ENCODE measurements around the gene SLC39A7. TPM values are rescaled to one million over a fixed set of nuclear protein-coding genes. Genes with fewer than 3 reads are reported as not detected.

SLC39A7 gene
- total and polyA plus RNA-seq, 4 experiments from 2014 or later = 22.9 to 40.9 (median 32.0) TPM

GRCh38 chr6:33160728-33161344 lies 39.8 kb upstream of the SLC39A7 start:
- intact Hi-C loops (cut with micrococcal nuclease) = loop anchor here (1.0 kb wide), 2 partner anchors 36 to 87 kb away; no protein-coding TSS in a partner anchor
- H3K36me3 Mint-ChIP-seq = no peaks in the 10 kb centered on the region
- no peak for DNase-seq
- peaks cover 1 to 11% (median 8%) of the 10 kb centered on the region in 4 donors for H3K4me1 Mint-ChIP-seq
- H3K27me3 ChIP-seq (ENCODE audit: insufficient read depth, low read length) = no peaks in the 10 kb centered on the region
- no peak overlapping the region for H3K4me3 ChIP-seq (ENCODE audit: low read length in 2 of 2)
- peaks cover 5% of the 10 kb centered on the region for H3K4me1 ChIP-seq (ENCODE audit: insufficient read depth, low read length)
- ChIA-PET CTCF (ENCODE audit: partially characterized antibody) (interaction anchor here (1.1 to 8.5 kb wide), 8 partner anchors 11 to 146 kb away, joined by 3 to 105 read pairs (median 6); partner anchors contain the start of genes RGL2, RXRB and SLC39A7), POLR2A (ENCODE audit: partially characterized antibody) (interaction anchor here (0.9 to 5.6 kb wide), 6 partner anchors 37 to 139 kb away, joined by 3 to 60 read pairs (median 4); partner anchors contain the start of genes B3GALT4 and RING1)
- H3K9me3 Mint-ChIP-seq = peaks cover 0 to 2% (median 0%) of the 10 kb centered on the region in 8 donors
- H3K27ac Mint-ChIP-seq = peak overlapping the region in 2 of 7 donors; percentile 45 to 66
- no peaks in the 10 kb centered on the region for H3K9me3 ChIP-seq (ENCODE audit: control insufficient read depth in 1 of 2, low read length in 2 of 2)
- H3K4me3 Mint-ChIP-seq = peak overlapping the region in 6 of 8 donors; percentile 83 to 92 (median 88)
- H3K36me3 ChIP-seq (ENCODE audit: insufficient read depth, low read length) = no peaks in the 10 kb centered on the region
- H3K27me3 Mint-ChIP-seq = peaks cover 2 to 10% of the 10 kb centered on the region in 2 donors
- H3K27ac ChIP-seq (ENCODE audit: low read depth, low read length) = no peak overlapping the region

- no peaks in the 10 kb centered on the region for H3K36me3 ChIP-seq (ENCODE audit: insufficient read depth, low read length)
- H3K4me1 ChIP-seq (ENCODE audit: insufficient read depth, low read length) = peaks cover 5% of the 10 kb centered on the region
- intact Hi-C loops (cut with micrococcal nuclease) = loop anchor here (1.0 kb wide), 2 partner anchors 36 to 87 kb away; no protein-coding TSS in a partner anchor
- H3K9me3 ChIP-seq (ENCODE audit: control insufficient read depth in 1 of 2, low read length in 2 of 2) = no peaks in the 10 kb centered on the region
- Mint-ChIP-seq H3K4me1 (peaks cover 1 to 11% (median 8%) of the 10 kb centered on the region in 4 donors), H3K9me3 (peaks cover 0 to 2% (median 0%) of the 10 kb centered on the region in 8 donors), H3K27me3 (peaks cover 2 to 8% of the 10 kb centered on the region in 2 donors), H3K36me3 (no peaks in the 10 kb centered on the region), H3K4me3 (peak overlapping the region; percentile 83 to 92 (median 89)), H3K27ac (peak overlapping the region in 6 of 7 donors; percentile 45 to 91 (median 86))
- no peak overlapping the region for H3K27ac ChIP-seq (ENCODE audit: low read depth, low read length)
- ChIA-PET POLR2A (ENCODE audit: partially characterized antibody) (interaction anchor here (0.7 to 5.6 kb wide), 9 partner anchors 32 to 138 kb away, joined by 3 to 60 read pairs (median 4); partner anchors contain the start of genes B3GALT4, RING1 and VPS52), CTCF (ENCODE audit: partially characterized antibody) (interaction anchor here (1.1 to 8.5 kb wide), 10 partner anchors 12 to 147 kb away, joined by 3 to 105 read pairs (median 6); partner anchors contain the start of genes RGL2, RXRB and SLC39A7)
- DNase-seq = peak; percentile 75 to 84 (median 77)
- peak overlapping the region; percentile 23 to 54 for H3K4me3 ChIP-seq (ENCODE audit: low read length in 2 of 2)
- H3K27me3 ChIP-seq (ENCODE audit: insufficient read depth, low read length) = no peaks in the 10 kb centered on the region
Measured at GRCh38 chr6:33161354-33162331, 39.0 kb upstream of the SLC39A7 start.

GRCh38 chr6:33163540-33163939 lies 37.1 kb upstream of the SLC39A7 start:
- Histone ChIP-seq H3K4me3 (ENCODE audit: low read length in 2 of 2) (no peak overlapping the region), H3K27me3 (ENCODE audit: insufficient read depth, low read length) (no peaks in the 10 kb centered on the region), H3K27ac (ENCODE audit: low read depth, low read length) (no peak overlapping the region), H3K4me1 (ENCODE audit: insufficient read depth, low read length) (peaks cover 5% of the 10 kb centered on the region), H3K36me3 (ENCODE audit: insufficient read depth, low read length) (no peaks in the 10 kb centered on the region), H3K9me3 (ENCODE audit: control insufficient read depth in 1 of 2, low read length in 2 of 2) (no peaks in the 10 kb centered on the region)
- Mint-ChIP-seq H3K9me3 (peaks cover 0 to 2% (median 0%) of the 10 kb centered on the region in 8 donors), H3K4me1 (peaks cover 1 to 11% (median 8%) of the 10 kb centered on the region in 4 donors), H3K4me3 (no peak overlapping the region), H3K27me3 (peaks cover 2 to 7% of the 10 kb centered on the region in 2 donors), H3K36me3 (no peaks in the 10 kb centered on the region), H3K27ac (peak overlapping the region in 1 of 7 donors; percentile 66)
- CTCF ChIA-PET (ENCODE audit: partially characterized antibody) = interaction anchor here (1.4 to 8.5 kb wide), 3 partner anchors 14 to 84 kb away, joined by 4 to 105 read pairs (median 55); partner anchors contain the start of genes RXRB and SLC39A7
- intact Hi-C loops (cut with micrococcal nuclease) = no loop called here
- no peak for DNase-seq
- POLR2A ChIA-PET (ENCODE audit: partially characterized antibody) = interaction anchor here (3.0 to 5.6 kb wide), 2 partner anchors 45 to 85 kb away, joined by 13 to 60 read pairs; partner anchors contain the start of gene RING1

- H3K4me1 Mint-ChIP-seq = peaks cover 1 to 11% (median 8%) of the 10 kb centered on the region in 4 donors
- ChIA-PET CTCF (ENCODE audit: partially characterized antibody) (interaction anchor here (1.4 to 8.5 kb wide), 3 partner anchors 15 to 84 kb away, joined by 4 to 105 read pairs (median 55); partner anchors contain the start of genes RXRB and SLC39A7), POLR2A (ENCODE audit: partially characterized antibody) (no interaction called here)
- H3K36me3 Mint-ChIP-seq = no peaks in the 10 kb centered on the region
- peak overlapping the region in 1 of 8 donors; percentile 51 for H3K4me3 Mint-ChIP-seq
- H3K4me3 ChIP-seq (ENCODE audit: low read length in 2 of 2) = no peak overlapping the region
- no peak for DNase-seq
- H3K27me3 Mint-ChIP-seq = peaks cover 2 to 7% of the 10 kb centered on the region in 2 donors
- peaks cover 0 to 2% (median 0%) of the 10 kb centered on the region in 8 donors for H3K9me3 Mint-ChIP-seq
- no peaks in the 10 kb centered on the region for H3K36me3 ChIP-seq (ENCODE audit: insufficient read depth, low read length)
- peaks cover 5% of the 10 kb centered on the region for H3K4me1 ChIP-seq (ENCODE audit: insufficient read depth, low read length)
- no peak overlapping the region for H3K27ac ChIP-seq (ENCODE audit: low read depth, low read length)
- H3K27me3 ChIP-seq (ENCODE audit: insufficient read depth, low read length) = no peaks in the 10 kb centered on the region
- H3K27ac Mint-ChIP-seq = peak overlapping the region in 1 of 7 donors; percentile 68
- intact Hi-C loops (cut with micrococcal nuclease) = no loop called here
- no peaks in the 10 kb centered on the region for H3K9me3 ChIP-seq (ENCODE audit: control insufficient read depth in 1 of 2, low read length in 2 of 2)
Measured at GRCh38 chr6:33164176-33164575, 36.5 kb upstream of the SLC39A7 start.

GRCh38 chr6:33164665-33165373 lies 35.8 kb upstream of the SLC39A7 start:
- CTCF ChIA-PET (ENCODE audit: partially characterized antibody) = interaction anchor here (1.4 to 8.5 kb wide), 3 partner anchors 15 to 83 kb away, joined by 4 to 105 read pairs (median 55); partner anchors contain the start of genes RXRB and SLC39A7
- peaks cover 0 to 2% (median 0%) of the 10 kb centered on the region in 8 donors for H3K9me3 Mint-ChIP-seq

GRCh38 chr6:33165581-33166258 lies 34.9 kb upstream of the SLC39A7 start:
- Mint-ChIP-seq H3K27ac (no peak overlapping the region), H3K4me3 (no peak overlapping the region), H3K4me1 (peaks cover 1 to 11% (median 8%) of the 10 kb centered on the region in 4 donors), H3K9me3 (peaks cover 0 to 2% (median 0%) of the 10 kb centered on the region in 8 donors), H3K36me3 (no peaks in the 10 kb centered on the region), H3K27me3 (peaks cover 2 to 7% of the 10 kb centered on the region in 2 donors)
- no peaks in the 10 kb centered on the region for H3K36me3 ChIP-seq (ENCODE audit: insufficient read depth, low read length)
- no peaks in the 10 kb centered on the region for H3K27me3 ChIP-seq (ENCODE audit: insufficient read depth, low read length)
- DNase-seq = no peak
- H3K9me3 ChIP-seq (ENCODE audit: control insufficient read depth in 1 of 2, low read length in 2 of 2) = no peaks in the 10 kb centered on the region
- intact Hi-C loops (cut with micrococcal nuclease) = no loop called here
- H3K4me1 ChIP-seq (ENCODE audit: insufficient read depth, low read length) = peaks cover 5% of the 10 kb centered on the region
- CTCF ChIA-PET (ENCODE audit: partially characterized antibody) = no interaction called here
- no peak overlapping the region for H3K27ac ChIP-seq (ENCODE audit: low read depth, low read length)
- POLR2A ChIA-PET (ENCODE audit: partially characterized antibody) = no interaction called here
- H3K4me3 ChIP-seq (ENCODE audit: low read length in 2 of 2) = no peak overlapping the region

More at GRCh38 chr6:33164665-33165373, 35.8 kb upstream of the SLC39A7 start:
- H3K9me3 ChIP-seq (ENCODE audit: control insufficient read depth in 1 of 2, low read length in 2 of 2) = no peaks in the 10 kb centered on the region
- Mint-ChIP-seq H3K4me1 (peaks cover 1 to 11% (median 8%) of the 10 kb centered on the region in 4 donors), H3K27me3 (peaks cover 2 to 7% of the 10 kb centered on the region in 2 donors), H3K4me3 (peak overlapping the region in 1 of 8 donors; percentile 43), H3K27ac (no peak overlapping the region), H3K36me3 (no peaks in the 10 kb centered on the region)
- H3K36me3 ChIP-seq (ENCODE audit: insufficient read depth, low read length) = no peaks in the 10 kb centered on the region
- peaks cover 5% of the 10 kb centered on the region for H3K4me1 ChIP-seq (ENCODE audit: insufficient read depth, low read length)
- intact Hi-C loops (cut with micrococcal nuclease) = no loop called here
- H3K4me3 ChIP-seq (ENCODE audit: low read length in 2 of 2) = no peak overlapping the region
- no peak for DNase-seq
- no peaks in the 10 kb centered on the region for H3K27me3 ChIP-seq (ENCODE audit: insufficient read depth, low read length)
- no peak overlapping the region for H3K27ac ChIP-seq (ENCODE audit: low read depth, low read length)
- POLR2A ChIA-PET (ENCODE audit: partially characterized antibody) = no interaction called here
